ENCODE measurements around the gene TRIM3.

Gene TRIM3

GRCh38 chr11:6482441-6482840, 8.7 kb upstream of the TRIM3 start:
- Histone ChIP-seq H3K27ac (peak overlapping the region; percentile 91), H3K27me3 (replicated peaks) (no peaks in the 10 kb centered on the region), H3K36me3 (replicated peaks) (peaks cover 44% of the 10 kb centered on the region), H3K4me3 (ENCODE audit: low read depth, low read length) (peak overlapping the region; percentile 98)
- in situ Hi-C loops (cut with HindIII; ENCODE audit: low pct_ligation_motif_present, low sequenced_read_pairs), result no loop called here
- DNase-seq, result no peak
- TF ChIP-seq CTCF (IDR thresholded peaks at IDR 0.05; ENCODE audit: low read depth, low read length, missing control alignments), result no peak

GRCh38 chr11:6481924-6482275, 8.2 kb upstream of the TRIM3 start:
- TF ChIP-seq CTCF (IDR thresholded peaks at IDR 0.05; ENCODE audit: low read depth, low read length, missing control alignments), result no peak
- peaks cover 49% of the 10 kb centered on the region for H3K36me3 ChIP-seq (replicated peaks)
- no peaks in the 10 kb centered on the region for H3K27me3 ChIP-seq (replicated peaks)
- peak overlapping the region; percentile 98 for H3K4me3 ChIP-seq (ENCODE audit: low read depth, low read length)
- peak overlapping the region; percentile 91 for H3K27ac ChIP-seq
- DNase-seq, result no peak
- in situ Hi-C loops (cut with HindIII; ENCODE audit: low pct_ligation_motif_present, low sequenced_read_pairs), result no loop called here

- Histone ChIP-seq H3K36me3 (replicated peaks) (peaks cover 53% of the 10 kb centered on the region), H3K27me3 (replicated peaks) (no peaks in the 10 kb centered on the region), H3K27ac (peak within 1 kb of the TSS; percentile 91), H3K4me3 (ENCODE audit: low read depth, low read length) (peak within 1 kb of the TSS; percentile 98)
- no peak for TF ChIP-seq CTCF (IDR thresholded peaks at IDR 0.05; ENCODE audit: low read depth, low read length, missing control alignments)
- in situ Hi-C loops (cut with HindIII; ENCODE audit: low pct_ligation_motif_present, low sequenced_read_pairs), result no loop called here
- peak; percentile 97 for DNase-seq
These were observed 7.5 kb upstream of the TRIM3 start, which contains the start of the genes ARFIP2 and TIMM10B for GRCh38 chr11:6481012-6481923. TSS of gene ARFIP2 (minus strand) at chr11:6481331. CDS start at chr11:6480421, 910 bp downstream. TSS of gene TIMM10B (plus strand) at chr11:6481501. CDS start at chr11:6481517, 16 bp downstream.

- Histone ChIP-seq H3K36me3 (replicated peaks) (peaks cover 52% of the 10 kb centered on the region), H3K27ac (peak overlapping the region; percentile 91), H3K27me3 (replicated peaks) (no peaks in the 10 kb centered on the region), H3K4me3 (ENCODE audit: low read depth, low read length) (peak overlapping the region; percentile 98)
- DNase-seq, result no peak
- in situ Hi-C loops (cut with HindIII; ENCODE audit: low pct_ligation_motif_present, low sequenced_read_pairs), result no loop called here
- TF ChIP-seq CTCF (IDR thresholded peaks at IDR 0.05; ENCODE audit: low read depth, low read length, missing control alignments), result no peak
These were observed 6.7 kb upstream of the TRIM3 start for GRCh38 chr11:6480299-6480914.

GRCh38 chr11:6476571-6476970, 2.8 kb upstream of the TRIM3 start:
- Histone ChIP-seq H3K36me3 (replicated peaks) (peaks cover 31% of the 10 kb centered on the region), H3K4me3 (ENCODE audit: low read depth, low read length) (no peak overlapping the region), H3K27ac (no peak overlapping the region), H3K27me3 (replicated peaks) (no peaks in the 10 kb centered on the region)
- no peak for DNase-seq
- in situ Hi-C loops (cut with HindIII; ENCODE audit: low pct_ligation_motif_present, low sequenced_read_pairs), result no loop called here
- TF ChIP-seq CTCF (IDR thresholded peaks at IDR 0.05; ENCODE audit: low read depth, low read length, missing control alignments), result no peak
